ENCODE data around the gene KLLN. TPM values are rescaled to one million over a fixed set of nuclear protein-coding genes. Genes with fewer than 3 reads are reported as not detected.

KLLN gene
- total and polyA plus RNA-seq, 2 of the 8 experiments (the other 6 are each of a cell fraction or from before 2014, with no cell fraction given) = 0.24 to 0.73 TPM

GRCh38 chr10:87887146-87887545 lies 23.8 kb upstream of the KLLN start:
- Histone ChIP-seq H3K4me1 (replicated peaks in 1 of 4; ENCODE audit: control insufficient read depth in 3 of 4, insufficient read depth in 4 of 4, low read length in 3 of 4) (no peaks in the 10 kb centered on the region), H2BK5ac (ENCODE audit: low read depth, low read length) (no peak overlapping the region), H3K14ac (ENCODE audit: insufficient read length) (no peak overlapping the region), H2AFZ (ENCODE audit: low read length) (no peak overlapping the region), H3K23me2 (ENCODE audit: low read depth, low read length) (no peaks in the 10 kb centered on the region), H3K4ac (replicated peaks; ENCODE audit: insufficient read length, low read depth, low read length) (no peak overlapping the region), H2AK5ac (ENCODE audit: low read depth, low read length) (no peak overlapping the region), H3K23ac (ENCODE audit: insufficient read length) (no peak overlapping the region), H2BK20ac (ENCODE audit: low read length) (no peak overlapping the region), H3K9me3 (ENCODE audit: insufficient read depth in 2 of 2, low read depth in 1 of 2, low read length in 1 of 2) (peaks cover 9 to 17% of the 10 kb centered on the region in 2 experiments; a peak in 2 of 4 replicates), H3K36me3 (ENCODE audit: control insufficient read depth in 2 of 4, insufficient read depth in 4 of 4, low read length in 3 of 4) (peaks cover 0 to 31% (median 10%) of the 10 kb centered on the region in 4 experiments; a peak in 4 of 8 replicates), H3K79me1 (ENCODE audit: low read depth, low read length) (peaks cover 5% of the 10 kb centered on the region), H2BK15ac (ENCODE audit: low read length) (no peak overlapping the region), H3K27me3 (replicated peaks in 1 of 4; ENCODE audit: control insufficient read depth in 3 of 4, extremely low read depth in 1 of 4, insufficient read depth in 3 of 4, low read length in 3 of 4) (no peaks in the 10 kb centered on the region), H3K4me3 (ENCODE audit: extremely low read depth in 1 of 4, insufficient read depth in 2 of 4, low read depth in 3 of 4, low read length in 4 of 4) (no peak overlapping the region), H3K4me2 (ENCODE audit: insufficient read depth in 1 of 2, low read depth in 2 of 2, low read length in 2 of 2) (no peak overlapping the region), H4K20me1 (replicated peaks in 1 of 2; ENCODE audit: control insufficient read depth in 1 of 2, insufficient read depth in 2 of 2, low read length in 2 of 2) (peaks cover 0 to 2% of the 10 kb centered on the region in 2 experiments), H4K8ac (ENCODE audit: extremely low read depth, insufficient read depth, low read length) (no peak overlapping the region), H3K79me2 (ENCODE audit: control insufficient read depth in 1 of 2, insufficient read depth in 2 of 2, low read length in 2 of 2) (peaks cover 0 to 87% of the 10 kb centered on the region in 2 experiments; a peak in 3 of 4 replicates), H3K27ac (ENCODE audit: low read depth, low read length) (no peak overlapping the region), H3K18ac (ENCODE audit: extremely low read depth, low read length) (no peak overlapping the region), H4K91ac (replicated peaks; ENCODE audit: insufficient read length, low read length) (no peak overlapping the region), H3K9ac (replicated peaks in 1 of 4; ENCODE audit: extremely low read depth in 1 of 4, low read depth in 3 of 4, low read length in 3 of 4) (no peak overlapping the region), H3K56ac (replicated peaks; ENCODE audit: insufficient read length, low read depth, low read length) (no peak overlapping the region), H2BK120ac (replicated peaks; ENCODE audit: low read depth, low read length) (no peak overlapping the region), H4K5ac (ENCODE audit: insufficient read length, low read depth, low read length) (no peak overlapping the region), H2BK12ac (ENCODE audit: low read depth, low read length) (no peak overlapping the region)
- no peak for FAIRE-seq
- ChIA-PET CTCF (ENCODE audit: partially characterized antibody) (interaction anchor here (1.6 kb wide), 1 partner anchor 14 kb away, joined by 3 read pairs; no protein-coding TSS in a partner anchor), POLR2A (ENCODE audit: partially characterized antibody) (interaction anchor here (0.6 kb wide), 1 partner anchor 22 kb away, joined by 3 read pairs; no protein-coding TSS in a partner anchor)
- DNase-seq (ENCODE audit: low read depth in 1 of 2, low spot score in 2 of 2) = no peak
- WGBS, 2 experiments (ENCODE audit: extremely low coverage in 1 of 2, insufficient coverage in 1 of 2, insufficient read length in 1 of 2, insufficient replicate concordance in 2 of 2, low coverage in 1 of 2, low lambda C conversion rate in 2 of 2, missing lambda C conversion rate in 1 of 2) = 83% methylated on average over 1 of the region's 1 CpG; no CpG with 5 or more reads in 1 of the 2 experiments
- TF ChIP-seq SIN3A (conservative IDR thresholded peaks at IDR 0.05 in 1 of 2, IDR thresholded peaks at IDR 0.05 in 1 of 2; ENCODE audit: low read depth in 1 of 2, low read length in 2 of 2) = no peak
- TF ChIP-seq HDAC2 (IDR thresholded peaks at IDR 0.05; ENCODE audit: borderline replicate concordance in 1 of 2, low read depth in 2 of 2, low read length in 2 of 2) = no peak
- no peak for TF ChIP-seq NRF1 (IDR thresholded peaks at IDR 0.05; ENCODE audit: low read depth, low read length)
